Activated T-cell treated with anti-CD3 and anti-CD28 coated beads, Interleukin-2, amount 50 U/mL, for 4 hours (primary cell): ENCODE results near the gene VN1R5. TPM values are rescaled to one million over a fixed set of nuclear protein-coding genes. Genes with fewer than 3 reads are reported as not detected.
"Not testable (repeated sequence)": the region's sequence is repeated elsewhere in the genome, so short reads cannot be mapped to it uniquely, and the experiment has no call there.

ENCODE experiments used
- ATAC-seq, 2 donors: fragments of 200-7000 bp; cut with Tn5 transposase; one replicate each; pipeline ENCODE4 v1.10.0; 2021
- DNase-seq: peaks from one replicate; pipeline ENCODE4 v3.0.0-alpha.2; 2020
- H3K27me3 Mint-ChIP-seq: one replicate; pipeline ENCODE4 v1.8.0; 2021; ENCODE audit warnings: low read depth, mixed read lengths
- H3K36me3 Mint-ChIP-seq: one replicate; pipeline ENCODE4 v1.8.0; 2022; ENCODE audit warnings: mixed read lengths; ENCODE audit not compliant: insufficient read depth
- H3K4me1 Mint-ChIP-seq: one replicate; pipeline ENCODE4 v1.8.0; 2021; ENCODE audit warnings: low read depth, mixed read lengths
- H3K4me3 Mint-ChIP-seq: one replicate; pipeline ENCODE4 v1.8.0; 2021; ENCODE audit warnings: mild to moderate bottlenecking, moderate library complexity, mixed read lengths
- H3K9me3 Mint-ChIP-seq: one replicate; pipeline ENCODE4 v1.8.0; 2021; ENCODE audit warnings: mixed read lengths
- total RNA-seq, 3 donors: library from RNA; stranded (reverse); gene quantifications; one replicate each; pipeline ENCODE4 v1.2.1, GENCODE V29; 2021

VN1R5 gene
- total RNA-seq = not detected

- DNase-seq, H3K4me3 Mint-ChIP-seq, H3K36me3 Mint-ChIP-seq, ATAC-seq, H3K4me1 Mint-ChIP-seq: not testable (repeated sequence)
- peaks cover 13% of the 10 kb centered on the region for H3K27me3 Mint-ChIP-seq
- peaks cover 15% of the 10 kb centered on the region for H3K9me3 Mint-ChIP-seq
These were observed at the start of gene VN1R5 for GRCh38 chr1:247255772-247256171. Gene VN1R5 (plus strand): TSS chr1:247256072.

- H3K36me3 Mint-ChIP-seq = peaks cover 28% of the 10 kb centered on the region
These were observed 46.5 kb upstream of the VN1R5 start for GRCh38 chr1:247209396-247209795.

GRCh38 chr1:247210062-247210375, 45.9 kb upstream of the VN1R5 start:
- DNase-seq = no peak
- H3K9me3 Mint-ChIP-seq = no peaks in the 10 kb centered on the region
- no peak for ATAC-seq
- no peaks in the 10 kb centered on the region for H3K27me3 Mint-ChIP-seq
- peaks cover 26% of the 10 kb centered on the region for H3K36me3 Mint-ChIP-seq
- H3K4me1 Mint-ChIP-seq = peaks cover 72% of the 10 kb centered on the region
- H3K4me3 Mint-ChIP-seq = peak overlapping the region; percentile 94

More at GRCh38 chr1:247209396-247209795, 46.5 kb upstream of the VN1R5 start:
- DNase-seq (no peak), ATAC-seq (no peak)
- no peaks in the 10 kb centered on the region for H3K27me3 Mint-ChIP-seq
- H3K9me3 Mint-ChIP-seq = no peaks in the 10 kb centered on the region
- peak overlapping the region; percentile 94 for H3K4me3 Mint-ChIP-seq
- H3K4me1 Mint-ChIP-seq = peaks cover 72% of the 10 kb centered on the region

- Mint-ChIP-seq H3K9me3 (no peaks in the 10 kb centered on the region), H3K4me3 (peak overlapping the region; percentile 94), H3K27me3 (no peaks in the 10 kb centered on the region), H3K36me3 (peaks cover 26% of the 10 kb centered on the region), H3K4me1 (peaks cover 70% of the 10 kb centered on the region)
- DNase-seq (peak; percentile 91), ATAC-seq (peak; percentile 99)
These were observed 45.3 kb upstream of the VN1R5 start for GRCh38 chr1:247210376-247211117.

GRCh38 chr1:247211339-247211738, 44.5 kb upstream of the VN1R5 start:
- Mint-ChIP-seq H3K27me3 (no peaks in the 10 kb centered on the region), H3K4me3 (no peak overlapping the region), H3K4me1 (peaks cover 62% of the 10 kb centered on the region), H3K36me3 (peaks cover 19% of the 10 kb centered on the region), H3K9me3 (no peaks in the 10 kb centered on the region)
- DNase-seq (no peak), ATAC-seq (no peak)

GRCh38 chr1:247212012-247212411, 43.9 kb upstream of the VN1R5 start:
- DNase-seq (no peak), ATAC-seq (no peak)
- peaks cover 16% of the 10 kb centered on the region for H3K36me3 Mint-ChIP-seq
- no peaks in the 10 kb centered on the region for H3K9me3 Mint-ChIP-seq
- no peak overlapping the region for H3K4me3 Mint-ChIP-seq
- H3K27me3 Mint-ChIP-seq = no peaks in the 10 kb centered on the region
- peaks cover 59% of the 10 kb centered on the region for H3K4me1 Mint-ChIP-seq

- DNase-seq (no peak), ATAC-seq (no peak)
- Mint-ChIP-seq H3K4me3 (no peak overlapping the region), H3K36me3 (peaks cover 8% of the 10 kb centered on the region), H3K27me3 (peaks cover under 1% of the 10 kb centered on the region), H3K9me3 (no peaks in the 10 kb centered on the region), H3K4me1 (peaks cover 50% of the 10 kb centered on the region)
These were observed 43.0 kb upstream of the VN1R5 start for GRCh38 chr1:247212627-247213617.

GRCh38 chr1:247216261-247216660, 39.6 kb upstream of the VN1R5 start:
- Mint-ChIP-seq H3K9me3 (no peaks in the 10 kb centered on the region), H3K4me1 (peaks cover 25% of the 10 kb centered on the region), H3K4me3 (no peak overlapping the region), H3K27me3 (peaks cover 6% of the 10 kb centered on the region), H3K36me3 (no peaks in the 10 kb centered on the region)
- no peak for DNase-seq
- no peak for ATAC-seq

GRCh38 chr1:247218121-247218651, 37.7 kb upstream of the VN1R5 start:
- Mint-ChIP-seq H3K4me3 (no peak overlapping the region), H3K4me1 (peaks cover 7% of the 10 kb centered on the region), H3K27me3 (peaks cover 11% of the 10 kb centered on the region), H3K36me3 (peaks cover 2% of the 10 kb centered on the region), H3K9me3 (peaks cover 4% of the 10 kb centered on the region)
- DNase-seq (no peak), ATAC-seq (no peak)

- H3K27me3 Mint-ChIP-seq = peaks cover 13% of the 10 kb centered on the region
- H3K36me3 Mint-ChIP-seq, ATAC-seq, DNase-seq, H3K4me3 Mint-ChIP-seq, H3K4me1 Mint-ChIP-seq: not testable (repeated sequence)
- H3K9me3 Mint-ChIP-seq = peaks cover 17% of the 10 kb centered on the region
These were observed 35.6 kb upstream of the VN1R5 start for GRCh38 chr1:247220280-247220679.

GRCh38 chr1:247222840-247223239, 33.0 kb upstream of the VN1R5 start:
- DNase-seq (no peak), ATAC-seq (no peak)
- H3K4me1 Mint-ChIP-seq = no peaks in the 10 kb centered on the region
- H3K9me3 Mint-ChIP-seq = peaks cover 19% of the 10 kb centered on the region
- H3K27me3 Mint-ChIP-seq = peaks cover 13% of the 10 kb centered on the region
- H3K36me3 Mint-ChIP-seq = peaks cover 4% of the 10 kb centered on the region
- H3K4me3 Mint-ChIP-seq = no peak overlapping the region

- Mint-ChIP-seq H3K36me3 (peaks cover 4% of the 10 kb centered on the region), H3K9me3 (peaks cover 27% of the 10 kb centered on the region), H3K4me3 (no peak overlapping the region), H3K27me3 (peaks cover 15% of the 10 kb centered on the region), H3K4me1 (no peaks in the 10 kb centered on the region)
- no peak for ATAC-seq
- DNase-seq = no peak
These were observed 31.1 kb upstream of the VN1R5 start for GRCh38 chr1:247224822-247225221.

- ATAC-seq = no peak
- no peak for DNase-seq
- peaks cover 24% of the 10 kb centered on the region for H3K9me3 Mint-ChIP-seq
- peaks cover 14% of the 10 kb centered on the region for H3K27me3 Mint-ChIP-seq
- H3K4me1 Mint-ChIP-seq = no peaks in the 10 kb centered on the region
- peaks cover 2% of the 10 kb centered on the region for H3K36me3 Mint-ChIP-seq
- H3K4me3 Mint-ChIP-seq = no peak overlapping the region
These were observed 27.7 kb upstream of the VN1R5 start for GRCh38 chr1:247228133-247228532.

GRCh38 chr1:247241691-247242090, 14.2 kb upstream of the VN1R5 start:
- peaks cover 3% of the 10 kb centered on the region for H3K36me3 Mint-ChIP-seq
- no peaks in the 10 kb centered on the region for H3K4me1 Mint-ChIP-seq
- peaks cover 5% of the 10 kb centered on the region for H3K27me3 Mint-ChIP-seq
- DNase-seq (no peak), ATAC-seq (no peak)
- H3K9me3 Mint-ChIP-seq = peaks cover 17% of the 10 kb centered on the region
- H3K4me3 Mint-ChIP-seq = no peak overlapping the region
